IMR-90 (cell line): ENCODE data around the gene TMEM256. TPM values are rescaled to one million over a fixed set of nuclear protein-coding genes. Genes with fewer than 3 reads are reported as not detected.

Experiments used
- ATAC-seq: fragments of 200-7000 bp; cut with Tn5 transposase; 2 replicates; pipeline ENCODE4 v1.9.1; 2020; ENCODE audit warnings: low read depth, mild to moderate bottlenecking, moderate library complexity
- BruUV-seq: library from RNA; stranded (reverse); fragments of 400-500 nt; replicated peaks from 2 replicates; lab custom pipeline; 2021; lab: Mats Ljungman, UMichigan
- CTCF ChIA-PET: fragments of 300-600 bp; formaldehyde crosslinking; extraction: SDS; loops from one replicate; lab custom pipeline; 2021; ENCODE audit warnings: antibody characterized with exemption; lab: Yijun Ruan, JAX
- POLR2A ChIA-PET: fragments of 300-600 bp; sonication (Branson Sonifier 250); formaldehyde crosslinking; loops from one replicate; lab custom pipeline; 2022; ENCODE audit warnings: antibody characterized with exemption; ENCODE audit not compliant: unreplicated experiment; lab: Charles Lee
- DNase-seq: peaks from one replicate; pipeline ENCODE4 v3.0.0; 2013
- H2AFZ ChIP-seq: replicated peaks from 2 replicates; pipeline ENCODE3; 2013; ENCODE audit warnings: low read length, mild to moderate bottlenecking; ENCODE audit not compliant: poor library complexity
- H2AK5ac ChIP-seq: 2 replicates; pipeline ENCODE4 v1.6.1; 2013; ENCODE audit warnings: low read depth, low read length, inconsistent platforms
- H2AK9ac ChIP-seq: replicated peaks from 2 replicates; pipeline ENCODE3; 2013; ENCODE audit warnings: mild to moderate bottlenecking, low read depth, low read length, moderate library complexity; ENCODE audit not compliant: poor library complexity
- H2BK120ac ChIP-seq: 2 replicates; pipeline ENCODE4 v1.6.1; 2013; ENCODE audit warnings: low read depth, low read length, inconsistent platforms
- H2BK15ac ChIP-seq: 3 replicates; pipeline ENCODE4 v1.6.1; 2013; ENCODE audit warnings: low read depth, low read length, inconsistent platforms
- H2BK20ac ChIP-seq: 2 replicates; pipeline ENCODE4 v1.6.1; 2013; ENCODE audit warnings: low read depth, mild to moderate bottlenecking, inconsistent platforms, low read length, moderate library complexity
- H2BK5ac ChIP-seq: 2 replicates; pipeline ENCODE4 v1.6.1; 2013; ENCODE audit warnings: mild to moderate bottlenecking, low read depth, low read length, inconsistent platforms; ENCODE audit not compliant: poor library complexity, severe bottlenecking
- H3K14ac ChIP-seq: replicated peaks from 2 replicates; pipeline ENCODE4 v1.6.1; 2013; ENCODE audit warnings: low read depth, low read length, inconsistent platforms
- H3K18ac ChIP-seq: 2 replicates; pipeline ENCODE4 v1.6.1; 2013; ENCODE audit warnings: low read depth, low read length, control low read depth
- H3K23ac ChIP-seq: 2 replicates; pipeline ENCODE4 v1.6.1; 2013; ENCODE audit warnings: low read depth, low read length, inconsistent platforms
- H3K27ac ChIP-seq: 2 replicates; pipeline ENCODE4 v1.5.1; 2013; ENCODE audit warnings: mild to moderate bottlenecking, control low read depth, low read length; ENCODE audit not compliant: insufficient read depth
- H3K27me3 ChIP-seq: 2 replicates; pipeline ENCODE4 v1.6.1; 2013; ENCODE audit warnings: low read length; ENCODE audit not compliant: control insufficient read depth, insufficient read depth
- H3K36me3 ChIP-seq: 2 replicates; pipeline ENCODE4 v1.6.1; 2013; ENCODE audit warnings: low read length, mixed read lengths; ENCODE audit not compliant: control insufficient read depth, insufficient read depth
- H3K4ac ChIP-seq: 2 replicates; pipeline ENCODE4 v1.6.1; 2013; ENCODE audit warnings: low read depth, low read length, inconsistent platforms
- H3K4me1 ChIP-seq: 2 replicates; pipeline ENCODE4 v1.6.1; 2013; ENCODE audit warnings: low read length, mixed read lengths; ENCODE audit not compliant: control insufficient read depth, insufficient read depth
- H3K4me2 ChIP-seq: 2 replicates; pipeline ENCODE4 v1.6.1; 2013; ENCODE audit warnings: low read depth, mild to moderate bottlenecking, control low read depth, low read length, moderate library complexity
- H3K4me3 ChIP-seq: 2 replicates; pipeline ENCODE4 v1.5.1; 2013; ENCODE audit warnings: low read depth, mild to moderate bottlenecking, control low read depth, low read length, moderate library complexity; ENCODE audit not compliant: insufficient read depth
- H3K56ac ChIP-seq: 2 replicates; pipeline ENCODE4 v1.6.1; 2013; ENCODE audit warnings: low read length, inconsistent platforms; ENCODE audit not compliant: insufficient read depth; ENCODE audit errors: extremely low read depth
- H3K79me1 ChIP-seq, 2 experiments: 2 replicates each; pipeline ENCODE4 v1.6.1; 2013; ENCODE audit warnings: low read length in 2 of 2, inconsistent platforms in 1 of 2, low read depth in 1 of 2
- H3K9ac ChIP-seq: 2 replicates; pipeline ENCODE4 v1.6.1; 2013; ENCODE audit warnings: low read depth, low read length, control low read depth
- H3K9me1 ChIP-seq: 2 replicates; pipeline ENCODE4 v1.6.1; 2013; ENCODE audit warnings: low read length, inconsistent platforms; ENCODE audit not compliant: insufficient read depth
- H3K9me3 ChIP-seq: 2 replicates; pipeline ENCODE4 v1.6.1; 2013; ENCODE audit warnings: low read length; ENCODE audit not compliant: control insufficient read depth, insufficient read depth
- H4K20me1 ChIP-seq: 2 replicates; pipeline ENCODE4 v1.6.1; 2013; ENCODE audit warnings: low read length, inconsistent platforms; ENCODE audit not compliant: insufficient read depth
- H4K5ac ChIP-seq: 2 replicates; pipeline ENCODE4 v1.6.1; 2013; ENCODE audit warnings: mild to moderate bottlenecking, low read depth, low read length, control low read depth
- H4K8ac ChIP-seq, 2 experiments: 2 replicates each; pipeline ENCODE4 v1.6.1; 2013; ENCODE audit warnings: low read depth in 2 of 2, low read length in 2 of 2, control low read depth in 1 of 2, inconsistent platforms in 1 of 2
- H4K91ac ChIP-seq: 2 replicates; pipeline ENCODE4 v1.6.1; 2013; ENCODE audit warnings: low read depth, low read length, inconsistent platforms; ENCODE audit not compliant: insufficient read depth
- BHLHE40 ChIP-seq: fragments of 150-350 bp; IDR thresholded peaks from 2 replicates; pipeline ENCODE4 v1.6.1; 2016; ENCODE audit warnings: mild to moderate bottlenecking, low read depth, low read length
- CEBPB ChIP-seq: IDR thresholded peaks from 2 replicates; pipeline ENCODE4 v1.6.1; 2012; ENCODE audit warnings: low read depth, low read length, improper control_type of control experiment
- MAZ ChIP-seq: IDR thresholded peaks from 2 replicates; pipeline ENCODE4 v1.6.1; 2012; ENCODE audit warnings: low read depth, mild to moderate bottlenecking, low read length, improper control_type of control experiment, moderate library complexity, borderline replicate concordance
- MXI1 ChIP-seq: IDR thresholded peaks from 2 replicates; pipeline ENCODE4 v1.6.1; 2012; ENCODE audit warnings: low read depth, mild to moderate bottlenecking, low read length, moderate library complexity, borderline replicate concordance
- NFE2L2 ChIP-seq: fragments of 150-350 bp; IDR thresholded peaks from 2 replicates; pipeline ENCODE4 v1.6.1; 2016; ENCODE audit warnings: low read depth, mild to moderate bottlenecking, low read length
- RCOR1 ChIP-seq: IDR thresholded peaks from 2 replicates; pipeline ENCODE4 v1.6.1; 2012; ENCODE audit warnings: mild to moderate bottlenecking, low read length, improper control_type of control experiment; ENCODE audit not compliant: insufficient replicate concordance
- RFX5 ChIP-seq: IDR thresholded peaks from 2 replicates; pipeline ENCODE4 v1.8.0; 2012; ENCODE audit warnings: low read depth, mild to moderate bottlenecking, low read length, moderate library complexity
- SMC3 ChIP-seq: fragments of 150-350 bp; IDR thresholded peaks from 2 replicates; pipeline ENCODE4 v1.6.1; 2016; ENCODE audit warnings: low read depth, mild to moderate bottlenecking, antibody characterized with exemption, low read length, moderate library complexity
- WGBS, 2 experiments: methylation state at CpG; one replicate each; pipeline versions ENCODE4 v1.1.5 to v1.1.7; 2013; ENCODE audit warnings: missing lambda C conversion rate in 2 of 2; ENCODE audit not compliant: insufficient read length in 1 of 2; ENCODE audit errors: extremely low coverage in 2 of 2; 5-methylcytosine and 5-hydroxymethylcytosine counted together
- dilution Hi-C: fragments of 300-500 bp; cut with HindIII; formaldehyde crosslinking; loops from one replicate; pipeline ENCODE4 v1.14.3; 2018; ENCODE audit warnings: low sequenced_read_pairs; ENCODE audit not compliant: unreplicated experiment
- in situ Hi-C: fragments of 300-500 bp; cut with MboI; formaldehyde crosslinking; loops from 3 replicates; pipeline ENCODE4 v1.14.3; 2019; ENCODE audit warnings: low sequenced_read_pairs, inconsistent platforms, mixed read lengths
- intact Hi-C: fragments of 100-400 bp; cut with micrococcal nuclease; formaldehyde crosslinking; loops from 2 replicates; pipeline ENCODE4 v1.10.0; 2022
- polyA plus RNA-seq, 3 experiments: library from polyadenylated mRNA; depleted of rRNA; stranded (reverse); fragments of >200 nt; gene quantifications; 2 replicates each; pipeline ENCODE4 v1.2.3, GENCODE V29; 2012; ENCODE audit warnings: low replicate concordance in 1 of 3
- total RNA-seq: library from RNA; depleted of rRNA; stranded (reverse); fragments of >200 nt; gene quantifications from 2 replicates; pipeline ENCODE4 v1.2.3, GENCODE V29; 2012
- TF ChIP-seq, protein P1 (sequence below): conservative IDR thresholded peaks from 2 replicates; pipeline ENCODE4 v1.5.1; 2012; ENCODE audit warnings: mild to moderate bottlenecking, low read depth, low read length, improper control_type of control experiment
- TF ChIP-seq, protein P2 (sequence below): fragments of 150-350 bp; IDR thresholded peaks from 2 replicates; pipeline ENCODE4 v1.6.1; 2016; ENCODE audit warnings: low read depth, mild to moderate bottlenecking, low read length, moderate library complexity, borderline replicate concordance
- TF ChIP-seq, protein P3 (sequence below): fragments of 150-350 bp; IDR thresholded peaks from 2 replicates; pipeline ENCODE4 v1.6.1; 2017; ENCODE audit warnings: mild to moderate bottlenecking, antibody characterized with exemption, low read length, low read depth

The TMEM256 gene
- total and polyA plus RNA-seq, 2 of the 4 experiments (the other 2 are of a cell fraction): 38.4 to 174 TPM

DNA sequence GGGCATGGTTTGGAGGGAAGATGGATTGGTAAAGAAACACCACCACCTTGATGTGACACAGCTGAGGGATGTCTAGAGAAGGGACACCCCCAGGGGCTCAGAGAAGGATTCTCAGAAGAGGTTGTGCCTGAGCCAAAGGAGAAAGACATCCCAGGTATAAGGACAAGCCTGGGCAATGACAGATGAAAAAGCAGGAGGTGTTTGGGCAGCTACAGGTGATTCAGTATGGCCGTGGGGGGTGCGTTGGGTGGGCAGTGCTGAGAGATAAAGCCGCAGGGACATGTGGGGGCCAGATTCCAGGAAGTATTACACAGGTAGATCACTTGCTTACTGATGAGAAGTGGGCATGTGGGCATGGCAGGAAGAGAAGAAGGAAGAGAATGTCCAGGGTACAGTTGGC is 42.0 kb downstream of the TMEM256 start:
- H2AK5ac ChIP-seq: no peak overlapping the region
- H3K56ac ChIP-seq: no peak overlapping the region
- H3K4me2 ChIP-seq: no peak overlapping the region
- no peak overlapping the region for H2BK15ac ChIP-seq
- no peak overlapping the region for H4K91ac ChIP-seq
- no peak overlapping the region for H3K14ac ChIP-seq
- peak overlapping the region; percentile 13 for H2AFZ ChIP-seq
- no peak overlapping the region for H3K18ac ChIP-seq
- no peaks in the 10 kb centered on the region for H3K79me1 ChIP-seq
- H3K9me1 ChIP-seq: no peaks in the 10 kb centered on the region
- no peaks in the 10 kb centered on the region for H3K4me1 ChIP-seq
- dilution Hi-C loops (no loop called here), in situ Hi-C loops (no loop called here), intact Hi-C loops (no loop called here)
- H4K20me1 ChIP-seq: no peaks in the 10 kb centered on the region
- H4K5ac ChIP-seq: no peak overlapping the region
- no peaks in the 10 kb centered on the region for H3K9me3 ChIP-seq
- BruUV-seq: no TSS peak
- H3K36me3 ChIP-seq: no peaks in the 10 kb centered on the region
- ATAC-seq (no peak), DNase-seq (no peak)
- no peak overlapping the region for H4K8ac ChIP-seq
- H3K27ac ChIP-seq: no peak overlapping the region
- H3K4me3 ChIP-seq: no peak overlapping the region
- H2BK5ac ChIP-seq: no peak overlapping the region
- H3K9ac ChIP-seq: no peak overlapping the region
- H3K27me3 ChIP-seq: peaks cover 2% of the 10 kb centered on the region; the same call in 1 of the 2 replicates
- 64% methylated on average over 3 of the region's 3 CpGs; no CpG with 5 or more reads in 1 of the 2 experiments for WGBS, 2 experiments
- no peak for TF ChIP-seq SMC3
- no peak for TF ChIP-seq RFX5
- TF ChIP-seq BHLHE40: no peak
- TF ChIP-seq MXI1: no peak
- no peak for TF ChIP-seq RCOR1
- no peak for TF ChIP-seq MAZ
- TF ChIP-seq, protein P1, sequence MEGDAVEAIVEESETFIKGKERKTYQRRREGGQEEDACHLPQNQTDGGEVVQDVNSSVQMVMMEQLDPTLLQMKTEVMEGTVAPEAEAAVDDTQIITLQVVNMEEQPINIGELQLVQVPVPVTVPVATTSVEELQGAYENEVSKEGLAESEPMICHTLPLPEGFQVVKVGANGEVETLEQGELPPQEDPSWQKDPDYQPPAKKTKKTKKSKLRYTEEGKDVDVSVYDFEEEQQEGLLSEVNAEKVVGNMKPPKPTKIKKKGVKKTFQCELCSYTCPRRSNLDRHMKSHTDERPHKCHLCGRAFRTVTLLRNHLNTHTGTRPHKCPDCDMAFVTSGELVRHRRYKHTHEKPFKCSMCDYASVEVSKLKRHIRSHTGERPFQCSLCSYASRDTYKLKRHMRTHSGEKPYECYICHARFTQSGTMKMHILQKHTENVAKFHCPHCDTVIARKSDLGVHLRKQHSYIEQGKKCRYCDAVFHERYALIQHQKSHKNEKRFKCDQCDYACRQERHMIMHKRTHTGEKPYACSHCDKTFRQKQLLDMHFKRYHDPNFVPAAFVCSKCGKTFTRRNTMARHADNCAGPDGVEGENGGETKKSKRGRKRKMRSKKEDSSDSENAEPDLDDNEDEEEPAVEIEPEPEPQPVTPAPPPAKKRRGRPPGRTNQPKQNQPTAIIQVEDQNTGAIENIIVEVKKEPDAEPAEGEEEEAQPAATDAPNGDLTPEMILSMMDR: no peak
- no peak for TF ChIP-seq NFE2L2
- TF ChIP-seq CEBPB: no peak
- TF ChIP-seq, protein P2, sequence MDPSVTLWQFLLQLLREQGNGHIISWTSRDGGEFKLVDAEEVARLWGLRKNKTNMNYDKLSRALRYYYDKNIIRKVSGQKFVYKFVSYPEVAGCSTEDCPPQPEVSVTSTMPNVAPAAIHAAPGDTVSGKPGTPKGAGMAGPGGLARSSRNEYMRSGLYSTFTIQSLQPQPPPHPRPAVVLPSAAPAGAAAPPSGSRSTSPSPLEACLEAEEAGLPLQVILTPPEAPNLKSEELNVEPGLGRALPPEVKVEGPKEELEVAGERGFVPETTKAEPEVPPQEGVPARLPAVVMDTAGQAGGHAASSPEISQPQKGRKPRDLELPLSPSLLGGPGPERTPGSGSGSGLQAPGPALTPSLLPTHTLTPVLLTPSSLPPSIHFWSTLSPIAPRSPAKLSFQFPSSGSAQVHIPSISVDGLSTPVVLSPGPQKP: no peak
- TF ChIP-seq, protein P3, sequence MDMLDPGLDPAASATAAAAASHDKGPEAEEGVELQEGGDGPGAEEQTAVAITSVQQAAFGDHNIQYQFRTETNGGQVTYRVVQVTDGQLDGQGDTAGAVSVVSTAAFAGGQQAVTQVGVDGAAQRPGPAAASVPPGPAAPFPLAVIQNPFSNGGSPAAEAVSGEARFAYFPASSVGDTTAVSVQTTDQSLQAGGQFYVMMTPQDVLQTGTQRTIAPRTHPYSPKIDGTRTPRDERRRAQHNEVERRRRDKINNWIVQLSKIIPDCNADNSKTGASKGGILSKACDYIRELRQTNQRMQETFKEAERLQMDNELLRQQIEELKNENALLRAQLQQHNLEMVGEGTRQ: no peak
- ChIA-PET CTCF (interaction anchor here (0.6 kb wide), 1 partner anchor 224 kb away, joined by 3 read pairs; no protein-coding TSS in a partner anchor), POLR2A (no interaction called here)
- no peak overlapping the region for H2AK9ac ChIP-seq
- no peak overlapping the region for H2BK20ac ChIP-seq
- H3K23ac ChIP-seq: no peak overlapping the region
- H3K4ac ChIP-seq: no peak overlapping the region
- H2BK120ac ChIP-seq: no peak overlapping the region
